Activated naive CD8-positive, alpha-beta T cell treated with anti-CD3 and anti-CD28 coated beads, Interleukin-2, amount 50 U/mL, for 16 hours (primary cell): ENCODE measurements around the gene EHMT2.
A peak's percentile ranks its signal among the peaks of the same experiment; 100 is the strongest.
"Not testable (repeated sequence)": the region's sequence is repeated elsewhere in the genome, so short reads cannot be mapped to it uniquely, and the experiment has no call there.

ENCODE experiments used
- DNase-seq: peaks from one replicate; pipeline ENCODE4 v3.0.0-alpha.2; 2020; ENCODE audit warnings: low read depth, low spot score

Gene EHMT2

GRCh38 chr6:31915351-31915750 is 17.9 kb upstream of the EHMT2 start:
- DNase-seq, result no peak

GRCh38 chr6:31911826-31912585 is 14.5 kb upstream of the EHMT2 start:
- no peak for DNase-seq

- DNase-seq, result not testable (repeated sequence)
Measured at GRCh38 chr6:31909298-31909697, 11.8 kb upstream of the EHMT2 start.

- no peak for DNase-seq
Measured at GRCh38 chr6:31908791-31909190, 11.3 kb upstream of the EHMT2 start.

- DNase-seq, result not testable (repeated sequence)
Measured at GRCh38 chr6:31908255-31908654, 10.8 kb upstream of the EHMT2 start.

GRCh38 chr6:31907158-31907813 is 9.8 kb upstream of the EHMT2 start:
- DNase-seq, result no peak

- not testable (repeated sequence) for DNase-seq
Measured at GRCh38 chr6:31906727-31907126, 9.2 kb upstream of the EHMT2 start.

GRCh38 chr6:31906122-31906521 is 8.6 kb upstream of the EHMT2 start:
- DNase-seq, result no peak

- DNase-seq, result no peak
Measured at GRCh38 chr6:31905041-31905440, 7.5 kb upstream of the EHMT2 start.

GRCh38 chr6:31903957-31904356 is 6.5 kb upstream of the EHMT2 start:
- DNase-seq, result no peak

- peak; percentile 67 for DNase-seq
Measured at GRCh38 chr6:31901953-31902643, 4.6 kb upstream of the EHMT2 start, which contains the start of gene ZBTB12. TSS of gene ZBTB12 (minus strand) at chr6:31902086. CDS start at chr6:31901305, 781 bp downstream.

- peak; percentile 59 for DNase-seq
Measured at GRCh38 chr6:31901415-31901952, 4.0 kb upstream of the EHMT2 start.

- DNase-seq, result no peak
Measured at GRCh38 chr6:31900917-31901414, 3.5 kb upstream of the EHMT2 start.

GRCh38 chr6:31899882-31900722 is 2.6 kb upstream of the EHMT2 start:
- DNase-seq, result no peak

- DNase-seq, result no peak
Measured at GRCh38 chr6:31899215-31899614, 1.7 kb upstream of the EHMT2 start.

- no peak for DNase-seq
Measured at GRCh38 chr6:31898383-31899011, 999 bp upstream of the EHMT2 start.

- DNase-seq, result no peak
Measured at GRCh38 chr6:31896856-31897611, 464 bp downstream of the EHMT2 start.

- no peak for DNase-seq
Measured at GRCh38 chr6:31896493-31896855, 1.0 kb downstream of the EHMT2 start.

GRCh38 chr6:31892821-31893220 is 4.7 kb downstream of the EHMT2 start:
- DNase-seq, result no peak
